ENCODE results near the gene ARHGAP26. TPM values are rescaled to one million over a fixed set of nuclear protein-coding genes. Genes with fewer than 3 reads are reported as not detected.

The ARHGAP26 gene
- total and polyA plus RNA-seq, 4 donors = 5.4 to 52.3 (median 30.4) TPM

GRCh38 chr5:142726188-142726731, 43.9 kb upstream of the ARHGAP26 start:
- H3K9ac ChIP-seq (ENCODE audit: insufficient read depth in 1 of 2, low read length in 2 of 2) = no peak overlapping the region
- H3K9me3 ChIP-seq (ENCODE audit: control insufficient read depth in 4 of 4, insufficient read depth in 3 of 4, low read length in 3 of 4) = no peaks in the 10 kb centered on the region
- H3K27ac ChIP-seq (ENCODE audit: low read depth in 1 of 2, low read length in 1 of 2) = no peak overlapping the region
- ATAC-seq (ENCODE audit: insufficient read depth, low FRiP score) (peak; percentile 9), DNase-seq (peak in 2 of 3 donors; percentile 62 to 74)
- no peaks in the 10 kb centered on the region for H3K27me3 ChIP-seq (ENCODE audit: control insufficient read depth in 3 of 3, insufficient read depth in 3 of 3, low read length in 2 of 3)
- H3K4me3 ChIP-seq = no peak overlapping the region
- no peak for TF ChIP-seq CTCF (IDR thresholded peaks at IDR 0.05; ENCODE audit: control extremely low read depth, extremely low read depth)
- no peaks in the 10 kb centered on the region for H3K4me1 ChIP-seq (ENCODE audit: control insufficient read depth in 5 of 5, insufficient read depth in 5 of 5, low read length in 5 of 5)
- no peaks in the 10 kb centered on the region for H3K36me3 ChIP-seq (ENCODE audit: control insufficient read depth in 4 of 4, insufficient read depth in 4 of 4, low read length in 4 of 4)
- WGBS, 2 donors = 40 to 70% methylated on average over 2 of the region's 2 CpGs

- H3K27ac ChIP-seq (ENCODE audit: low read depth in 1 of 2, low read length in 1 of 2) = no peak overlapping the region
- H3K4me1 ChIP-seq (ENCODE audit: control insufficient read depth in 5 of 5, insufficient read depth in 5 of 5, low read length in 5 of 5) = no peaks in the 10 kb centered on the region
- H3K9ac ChIP-seq (ENCODE audit: insufficient read depth in 1 of 2, low read length in 2 of 2) = no peak overlapping the region
- TF ChIP-seq CTCF (IDR thresholded peaks at IDR 0.05; ENCODE audit: control extremely low read depth, extremely low read depth) = no peak
- no peak for ATAC-seq (ENCODE audit: insufficient read depth, low FRiP score)
- no peaks in the 10 kb centered on the region for H3K36me3 ChIP-seq (ENCODE audit: control insufficient read depth in 4 of 4, insufficient read depth in 4 of 4, low read length in 4 of 4)
- H3K9me3 ChIP-seq (ENCODE audit: control insufficient read depth in 4 of 4, insufficient read depth in 3 of 4, low read length in 3 of 4) = no peaks in the 10 kb centered on the region
- WGBS, 2 donors = 75 to 81% methylated on average over 2 of the region's 2 CpGs
- DNase-seq = no peak
- H3K4me3 ChIP-seq = no peak overlapping the region
- H3K27me3 ChIP-seq (ENCODE audit: control insufficient read depth in 3 of 3, insufficient read depth in 3 of 3, low read length in 2 of 3) = no peaks in the 10 kb centered on the region
Measured at GRCh38 chr5:142727735-142728047, 42.5 kb upstream of the ARHGAP26 start.

GRCh38 chr5:142735323-142736246, 34.6 kb upstream of the ARHGAP26 start:
- no peak overlapping the region for H3K9ac ChIP-seq (ENCODE audit: insufficient read depth in 1 of 2, low read length in 2 of 2)
- no peaks in the 10 kb centered on the region for H3K36me3 ChIP-seq (ENCODE audit: control insufficient read depth in 4 of 4, insufficient read depth in 4 of 4, low read length in 4 of 4)
- WGBS, 2 donors = 72 to 75% methylated on average over 8 of the region's 8 CpGs
- H3K27ac ChIP-seq (ENCODE audit: low read depth in 1 of 2, low read length in 1 of 2) = no peak overlapping the region
- H3K4me1 ChIP-seq (ENCODE audit: control insufficient read depth in 5 of 5, insufficient read depth in 5 of 5, low read length in 5 of 5) = peaks cover 0 to 5% (median 0%) of the 10 kb centered on the region in 5 donors
- no peak for TF ChIP-seq CTCF (IDR thresholded peaks at IDR 0.05; ENCODE audit: control extremely low read depth, extremely low read depth)
- no peaks in the 10 kb centered on the region for H3K9me3 ChIP-seq (ENCODE audit: control insufficient read depth in 4 of 4, insufficient read depth in 3 of 4, low read length in 3 of 4)
- H3K4me3 ChIP-seq = no peak overlapping the region
- no peak for DNase-seq
- H3K27me3 ChIP-seq (ENCODE audit: control insufficient read depth in 3 of 3, insufficient read depth in 3 of 3, low read length in 2 of 3) = no peaks in the 10 kb centered on the region
- ATAC-seq (ENCODE audit: insufficient read depth, low FRiP score) = no peak

Measured in lung (tissue), 12 donors.